Measurements from ENCODE around the gene ENTR1.

ENTR1 gene

GRCh38 chr9:136383436-136383835 lies 27.0 kb downstream of the ENTR1 start:
- CTCF ChIA-PET: no interaction called here
- POLR2A ChIA-PET: no interaction called here
- no peak for DNase-seq (ENCODE audit: extremely low spot score)
- TF ChIP-seq HDGF (IDR thresholded peaks at IDR 0.05; ENCODE audit: borderline replicate concordance) (no peak), ELF4 (IDR thresholded peaks at IDR 0.05) (no peak), TARDBP (IDR thresholded peaks at IDR 0.05) (no peak), SP1 (IDR thresholded peaks at IDR 0.05) (no peak), SUZ12 (IDR thresholded peaks at IDR 0.05) (no peak), ZNF384 (IDR thresholded peaks at IDR 0.05) (no peak), LEF1 (IDR thresholded peaks at IDR 0.05; ENCODE audit: borderline replicate concordance) (no peak), FOXA1 (IDR thresholded peaks at IDR 0.05) (no peak), FOXK2 (IDR thresholded peaks at IDR 0.05) (no peak), CTBP1 (IDR thresholded peaks at IDR 0.05; ENCODE audit: borderline replicate concordance) (no peak), L3MBTL2 (conservative IDR thresholded peaks at IDR 0.05) (no peak), FOXM1 (IDR thresholded peaks at IDR 0.05; ENCODE audit: borderline replicate concordance) (no peak), BHLHE40 (IDR thresholded peaks at IDR 0.05; ENCODE audit: borderline replicate concordance) (no peak)
- TF ChIP-seq, protein P1, sequence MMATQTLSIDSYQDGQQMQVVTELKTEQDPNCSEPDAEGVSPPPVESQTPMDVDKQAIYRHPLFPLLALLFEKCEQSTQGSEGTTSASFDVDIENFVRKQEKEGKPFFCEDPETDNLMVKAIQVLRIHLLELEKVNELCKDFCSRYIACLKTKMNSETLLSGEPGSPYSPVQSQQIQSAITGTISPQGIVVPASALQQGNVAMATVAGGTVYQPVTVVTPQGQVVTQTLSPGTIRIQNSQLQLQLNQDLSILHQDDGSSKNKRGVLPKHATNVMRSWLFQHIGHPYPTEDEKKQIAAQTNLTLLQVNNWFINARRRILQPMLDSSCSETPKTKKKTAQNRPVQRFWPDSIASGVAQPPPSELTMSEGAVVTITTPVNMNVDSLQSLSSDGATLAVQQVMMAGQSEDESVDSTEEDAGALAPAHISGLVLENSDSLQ (IDR thresholded peaks at IDR 0.05): no peak

DNA sequence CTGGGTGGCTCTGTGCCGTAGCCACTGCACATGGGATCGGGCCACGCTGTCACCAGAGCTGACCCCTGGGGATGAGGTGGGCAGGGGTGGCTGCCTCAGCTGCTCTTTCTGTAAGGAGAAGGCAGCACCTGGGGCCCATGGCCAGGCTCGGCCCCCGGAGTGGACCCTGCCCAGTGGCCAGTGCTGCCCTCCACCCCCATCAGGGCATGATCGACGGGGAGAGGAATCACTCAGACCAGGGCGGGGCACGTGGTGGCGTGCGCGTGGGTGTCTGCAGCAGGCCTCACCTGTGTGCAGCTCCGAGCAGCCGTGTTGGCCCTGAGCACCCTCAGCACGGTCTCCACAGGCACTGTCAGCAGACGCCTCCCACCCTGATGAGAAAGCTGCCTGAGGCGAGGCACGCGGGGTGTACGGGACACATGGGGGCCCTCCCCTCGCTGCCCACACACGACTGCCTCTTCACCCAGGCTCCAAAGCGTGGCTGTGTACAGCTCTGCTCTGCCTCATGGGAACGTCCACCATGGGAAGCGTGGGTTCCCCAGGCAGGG lies 28.4 kb downstream of the ENTR1 start:
- CTCF ChIA-PET: no interaction called here
- TF ChIP-seq SUZ12 (IDR thresholded peaks at IDR 0.05): no peak
- POLR2A ChIA-PET: no interaction called here
- DNase-seq (ENCODE audit: extremely low spot score): no peak

- no peak for TF ChIP-seq ELF4 (IDR thresholded peaks at IDR 0.05)
- TF ChIP-seq HDGF (IDR thresholded peaks at IDR 0.05; ENCODE audit: borderline replicate concordance): no peak
- no peak for TF ChIP-seq FOXA1 (IDR thresholded peaks at IDR 0.05)
- TF ChIP-seq, protein P1 (IDR thresholded peaks at IDR 0.05): no peak
- no peak for TF ChIP-seq CTBP1 (IDR thresholded peaks at IDR 0.05; ENCODE audit: borderline replicate concordance)
- no peak for TF ChIP-seq SUZ12 (IDR thresholded peaks at IDR 0.05)
- no peak for TF ChIP-seq ZNF384 (IDR thresholded peaks at IDR 0.05)
- TF ChIP-seq SP1 (IDR thresholded peaks at IDR 0.05): no peak
- no peak for TF ChIP-seq TARDBP (IDR thresholded peaks at IDR 0.05)
- no peak for TF ChIP-seq FOXM1 (IDR thresholded peaks at IDR 0.05; ENCODE audit: borderline replicate concordance)
- no peak for TF ChIP-seq FOXK2 (IDR thresholded peaks at IDR 0.05)
- TF ChIP-seq LEF1 (IDR thresholded peaks at IDR 0.05; ENCODE audit: borderline replicate concordance): no peak
- TF ChIP-seq L3MBTL2 (conservative IDR thresholded peaks at IDR 0.05): no peak
- no peak for TF ChIP-seq BHLHE40 (IDR thresholded peaks at IDR 0.05; ENCODE audit: borderline replicate concordance)
- TF ChIP-seq ARNT (IDR thresholded peaks at IDR 0.05): no peak
Observed at GRCh38 chr9:136381311-136381710, 29.1 kb downstream of the ENTR1 start.

GRCh38 chr9:136380381-136380780 lies 30.0 kb downstream of the ENTR1 start:
- DNase-seq (ENCODE audit: extremely low spot score): no peak
- TF ChIP-seq SUZ12 (IDR thresholded peaks at IDR 0.05): no peak
- no peak for TF ChIP-seq LEF1 (IDR thresholded peaks at IDR 0.05; ENCODE audit: borderline replicate concordance)
- no peak for TF ChIP-seq NFRKB (IDR thresholded peaks at IDR 0.05)
- no peak for TF ChIP-seq BHLHE40 (IDR thresholded peaks at IDR 0.05; ENCODE audit: borderline replicate concordance)
- TF ChIP-seq, protein P1 (IDR thresholded peaks at IDR 0.05): no peak
- TF ChIP-seq FOXM1 (IDR thresholded peaks at IDR 0.05; ENCODE audit: borderline replicate concordance): no peak
- ChIA-PET CTCF (no interaction called here), POLR2A (no interaction called here)

More at GRCh38 chr9:136381311-136381710, 29.1 kb downstream of the ENTR1 start:
- ChIA-PET CTCF (no interaction called here), POLR2A (interaction anchor here (0.8 kb wide), 1 partner anchor 18 kb away, joined by 3 read pairs; no protein-coding TSS in a partner anchor)
- DNase-seq (ENCODE audit: extremely low spot score): no peak

GRCh38 chr9:136379891-136380290 lies 30.5 kb downstream of the ENTR1 start:
- DNase-seq (ENCODE audit: extremely low spot score): no peak
- TF ChIP-seq NFRKB (IDR thresholded peaks at IDR 0.05): no peak
- TF ChIP-seq FOXM1 (IDR thresholded peaks at IDR 0.05; ENCODE audit: borderline replicate concordance): no peak
- no peak for TF ChIP-seq FOXA1 (IDR thresholded peaks at IDR 0.05)
- no peak for TF ChIP-seq HDGF (IDR thresholded peaks at IDR 0.05; ENCODE audit: borderline replicate concordance)
- TF ChIP-seq ZNF384 (IDR thresholded peaks at IDR 0.05): no peak
- TF ChIP-seq, protein P1 (IDR thresholded peaks at IDR 0.05): no peak
- CTCF ChIA-PET: no interaction called here
- POLR2A ChIA-PET: no interaction called here

DNA sequence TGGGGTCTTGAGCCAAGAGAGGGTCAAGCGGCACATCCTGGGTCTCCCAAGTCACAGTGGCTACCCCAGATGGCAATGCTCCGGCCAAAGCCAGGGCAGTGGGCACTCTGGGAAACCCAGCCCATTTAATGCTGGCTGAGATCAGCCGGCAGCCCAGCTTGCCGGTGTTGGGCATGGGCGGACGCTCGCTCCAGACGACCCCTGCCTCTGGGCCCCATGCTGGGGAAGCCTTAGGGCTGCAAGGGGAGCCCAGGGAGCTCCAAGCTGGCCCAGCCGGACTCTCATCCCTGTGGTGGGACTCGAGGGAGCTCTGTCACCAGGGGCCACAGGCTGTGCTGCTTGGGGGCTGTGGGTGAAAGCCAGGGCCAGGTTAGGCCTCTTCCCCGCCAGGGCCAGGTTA lies 31.0 kb downstream of the ENTR1 start:
- CTCF ChIA-PET: no interaction called here
- DNase-seq (ENCODE audit: extremely low spot score): no peak
- POLR2A ChIA-PET: interaction anchor here (0.6 kb wide), 1 partner anchor 20 kb away, joined by 3 read pairs; no protein-coding TSS in a partner anchor
- TF ChIP-seq FOXM1 (IDR thresholded peaks at IDR 0.05; ENCODE audit: borderline replicate concordance) (no peak), NFRKB (IDR thresholded peaks at IDR 0.05) (no peak), FOXK2 (IDR thresholded peaks at IDR 0.05) (no peak), ELF4 (IDR thresholded peaks at IDR 0.05) (no peak), SP1 (IDR thresholded peaks at IDR 0.05) (no peak), LEF1 (IDR thresholded peaks at IDR 0.05; ENCODE audit: borderline replicate concordance) (no peak), CTBP1 (IDR thresholded peaks at IDR 0.05; ENCODE audit: borderline replicate concordance) (no peak)
- TF ChIP-seq, protein P1 (IDR thresholded peaks at IDR 0.05): no peak

Data from HEK293T (cell line).